MCF 10A (cell line): ENCODE results near the gene AAR2. TPM values are rescaled to one million over a fixed set of nuclear protein-coding genes. Genes with fewer than 3 reads are reported as not detected.

ENCODE experiments used
- BruUV-seq: library from RNA; stranded (reverse); fragments of 400-500 nt; replicated peaks from 2 replicates; lab custom pipeline; 2021; lab: Mats Ljungman, UMichigan
- CTCF ChIA-PET: fragments of 300-600 bp; sonication (Branson Sonifier 250); formaldehyde crosslinking; extraction: SDS; loops from one replicate; lab custom pipeline; 2021; ENCODE audit warnings: antibody characterized with exemption, inconsistent platforms; lab: Yijun Ruan, JAX
- POLR2A ChIA-PET: fragments of 300-600, 350-650 bp; sonication (Branson Sonifier 250); formaldehyde crosslinking; extraction: SDS; loops from one replicate; lab custom pipeline; 2020; ENCODE audit warnings: antibody characterized with exemption, inconsistent platforms; lab: Yijun Ruan, JAX
- DNase-seq: peaks from one replicate; pipeline ENCODE4 v3.0.0-alpha.2; 2018; ENCODE audit not compliant: unreplicated experiment
- H3K27ac Mint-ChIP-seq: one replicate; pipeline ENCODE4 v1.8.0; 2022; ENCODE audit warnings: mild to moderate bottlenecking, low read depth, mixed read lengths; ENCODE audit not compliant: unreplicated experiment
- H3K27me3 Mint-ChIP-seq: one replicate; pipeline ENCODE4 v1.8.0; 2022; ENCODE audit warnings: mixed read lengths; ENCODE audit not compliant: insufficient read depth, unreplicated experiment
- H3K36me3 Mint-ChIP-seq: one replicate; pipeline ENCODE4 v1.8.0; 2022; ENCODE audit warnings: mild to moderate bottlenecking, moderate library complexity, mixed read lengths; ENCODE audit not compliant: insufficient read depth, unreplicated experiment
- H3K4me1 Mint-ChIP-seq: one replicate; pipeline ENCODE4 v1.8.0; 2022; ENCODE audit warnings: mixed read lengths; ENCODE audit not compliant: insufficient read depth, unreplicated experiment
- H3K4me3 Mint-ChIP-seq: one replicate; pipeline ENCODE4 v1.8.0; 2022; ENCODE audit warnings: mild to moderate bottlenecking, moderate library complexity, mixed read lengths; ENCODE audit not compliant: unreplicated experiment
- H3K9me3 Mint-ChIP-seq: one replicate; pipeline ENCODE4 v1.8.0; 2022; ENCODE audit warnings: mixed read lengths; ENCODE audit not compliant: unreplicated experiment
- intact Hi-C: fragments of 100-400 bp; cut with micrococcal nuclease; formaldehyde crosslinking; loops from 2 replicates; pipeline ENCODE4 v1.14.1; 2022
- total RNA-seq: library from RNA; stranded (reverse); gene quantifications from 2 replicates; pipeline ENCODE4 v1.2.3, GENCODE V29; 2022
- TF ChIP-seq, protein P1 (sequence below): fragments of 200-600 bp; IDR thresholded peaks from one replicate; pipeline ENCODE4 v1.8.0; 2022; ENCODE audit warnings: antibody characterized with exemption, mild to moderate bottlenecking; ENCODE audit not compliant: unreplicated experiment

The AAR2 gene
- total RNA-seq, 1 experiment from 2014 or later, result 21.0 TPM

DNA sequence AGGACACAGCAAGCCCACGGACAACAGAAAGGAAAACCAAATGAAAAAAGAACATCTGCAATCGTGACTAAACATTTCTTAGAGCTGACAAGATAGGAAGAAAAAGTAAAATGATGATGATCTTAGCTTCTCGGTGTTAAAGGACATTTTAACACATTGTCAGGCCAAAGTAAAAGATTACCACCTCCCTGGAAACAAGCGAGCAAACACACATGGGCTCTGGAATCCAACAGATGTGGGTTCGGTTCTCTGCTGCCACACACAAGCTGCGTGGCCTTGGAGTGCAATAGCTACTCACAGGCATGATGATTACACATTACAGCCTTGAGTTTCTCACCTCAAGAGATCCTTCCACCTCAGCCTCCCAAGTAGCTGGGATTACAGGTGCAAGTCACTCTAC is 7.5 kb upstream of the AAR2 start:
- Mint-ChIP-seq H3K4me1 (no peaks in the 10 kb centered on the region), H3K9me3 (no peaks in the 10 kb centered on the region), H3K27me3 (no peaks in the 10 kb centered on the region), H3K27ac (no peak overlapping the region), H3K36me3 (no peaks in the 10 kb centered on the region), H3K4me3 (no peak overlapping the region)
- intact Hi-C loops, result no loop called here
- TF ChIP-seq, protein P1, sequence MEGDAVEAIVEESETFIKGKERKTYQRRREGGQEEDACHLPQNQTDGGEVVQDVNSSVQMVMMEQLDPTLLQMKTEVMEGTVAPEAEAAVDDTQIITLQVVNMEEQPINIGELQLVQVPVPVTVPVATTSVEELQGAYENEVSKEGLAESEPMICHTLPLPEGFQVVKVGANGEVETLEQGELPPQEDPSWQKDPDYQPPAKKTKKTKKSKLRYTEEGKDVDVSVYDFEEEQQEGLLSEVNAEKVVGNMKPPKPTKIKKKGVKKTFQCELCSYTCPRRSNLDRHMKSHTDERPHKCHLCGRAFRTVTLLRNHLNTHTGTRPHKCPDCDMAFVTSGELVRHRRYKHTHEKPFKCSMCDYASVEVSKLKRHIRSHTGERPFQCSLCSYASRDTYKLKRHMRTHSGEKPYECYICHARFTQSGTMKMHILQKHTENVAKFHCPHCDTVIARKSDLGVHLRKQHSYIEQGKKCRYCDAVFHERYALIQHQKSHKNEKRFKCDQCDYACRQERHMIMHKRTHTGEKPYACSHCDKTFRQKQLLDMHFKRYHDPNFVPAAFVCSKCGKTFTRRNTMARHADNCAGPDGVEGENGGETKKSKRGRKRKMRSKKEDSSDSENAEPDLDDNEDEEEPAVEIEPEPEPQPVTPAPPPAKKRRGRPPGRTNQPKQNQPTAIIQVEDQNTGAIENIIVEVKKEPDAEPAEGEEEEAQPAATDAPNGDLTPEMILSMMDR, result no peak
- DNase-seq, result no peak
- no TSS peak for BruUV-seq
- ChIA-PET CTCF (interaction anchor here (0.6 to 1.9 kb wide), 6 partner anchors 18 to 628 kb away, joined by 3 to 6 read pairs (median 4); no protein-coding TSS in a partner anchor), POLR2A (interaction anchor here (1.2 kb wide), 1 partner anchor 12 kb away, joined by 3 read pairs; no protein-coding TSS in a partner anchor)

DNA sequence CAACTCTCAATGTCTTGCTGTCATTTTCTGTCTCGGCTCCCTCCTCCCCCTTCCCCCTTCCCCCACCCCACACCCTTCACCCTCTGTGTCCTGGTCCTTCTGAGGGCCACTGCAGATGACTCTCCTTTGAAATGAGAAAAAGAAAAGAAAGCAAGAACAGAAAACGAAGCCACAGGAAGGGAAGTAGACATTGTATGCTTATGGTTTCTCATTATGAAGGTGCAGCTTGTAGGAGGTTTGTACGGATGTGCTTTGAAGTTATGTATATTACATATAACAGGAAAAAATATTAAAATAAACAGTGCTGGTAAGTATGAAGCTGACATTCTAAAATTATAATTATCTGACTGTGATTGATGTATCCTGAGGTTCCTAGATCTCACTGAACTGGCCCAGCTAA is 6.3 kb upstream of the AAR2 start:
- BruUV-seq, result no TSS peak
- intact Hi-C loops, result no loop called here
- no peak for DNase-seq
- POLR2A ChIA-PET, result no interaction called here
- Mint-ChIP-seq H3K9me3 (no peaks in the 10 kb centered on the region), H3K27ac (no peak overlapping the region), H3K4me3 (no peak overlapping the region), H3K27me3 (no peaks in the 10 kb centered on the region), H3K36me3 (no peaks in the 10 kb centered on the region), H3K4me1 (no peaks in the 10 kb centered on the region)
- CTCF ChIA-PET, result interaction anchor here (0.6 to 1.0 kb wide), 2 partner anchors 17 to 191 kb away, joined by 3 to 4 read pairs; no protein-coding TSS in a partner anchor
- TF ChIP-seq, protein P1, result no peak

DNA sequence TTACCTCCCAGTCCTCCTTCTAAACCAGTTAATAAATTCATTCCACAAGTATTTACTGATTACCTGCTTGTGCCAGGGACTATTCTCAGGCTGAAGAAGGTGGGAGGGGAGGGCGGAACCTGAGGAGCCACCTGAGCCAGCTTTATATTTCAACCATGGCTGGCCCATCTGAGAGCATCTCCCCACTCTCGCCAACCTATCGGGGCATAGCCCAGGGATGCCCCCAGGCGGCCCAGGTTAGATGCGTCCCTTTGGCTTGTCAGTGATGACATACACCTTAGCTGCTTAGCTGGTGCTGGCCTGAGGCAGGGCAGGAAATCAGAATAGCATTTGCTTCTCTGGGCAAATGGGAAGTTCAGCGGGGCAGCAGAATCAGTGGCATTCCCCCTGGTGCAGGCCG is 4.9 kb upstream of the AAR2 start:
- POLR2A ChIA-PET, result no interaction called here

DNA sequence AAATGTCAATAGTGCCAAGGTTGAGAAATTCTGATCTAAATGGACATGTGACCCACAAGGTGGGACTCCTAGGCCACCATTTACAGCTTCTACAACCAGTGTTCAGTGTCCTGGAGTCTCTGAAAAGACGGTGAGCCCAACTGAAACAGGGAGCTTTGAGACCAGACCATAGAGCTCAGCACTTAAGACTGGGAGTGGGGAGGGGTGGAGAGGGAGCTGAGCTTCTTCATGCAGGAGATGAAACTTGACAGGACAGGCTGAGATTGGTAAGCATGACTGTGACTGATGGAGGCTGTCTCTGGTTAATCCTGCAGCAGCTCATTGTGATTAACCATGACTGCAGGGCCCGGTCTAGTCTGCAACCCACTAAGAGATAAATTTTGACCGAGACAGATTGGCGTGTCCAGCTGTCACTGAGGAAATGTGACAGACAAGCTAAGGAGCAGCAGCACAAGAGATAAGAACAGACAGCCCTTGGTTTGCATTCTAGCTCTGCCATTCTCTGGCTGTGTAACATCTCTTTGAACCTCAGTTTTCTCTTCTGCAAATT is 1.4 kb upstream of the AAR2 start:
- POLR2A ChIA-PET, result interaction anchor here (2.9 kb wide), 1 partner anchor 280 kb away, joined by 9 read pairs; the partner anchor contains the start of gene SCAND1
- TF ChIP-seq, protein P1, result no peak
- BruUV-seq, result no TSS peak
- peaks cover 15% of the 10 kb centered on the region for H3K4me1 Mint-ChIP-seq
- DNase-seq, result no peak
- H3K36me3 Mint-ChIP-seq, result peaks cover 14% of the 10 kb centered on the region
- no peaks in the 10 kb centered on the region for H3K27me3 Mint-ChIP-seq
- CTCF ChIA-PET, result interaction anchor here (0.6 to 4.3 kb wide), 6 partner anchors 9 to 496 kb away, joined by 3 to 31 read pairs (median 4); no protein-coding TSS in a partner anchor
- intact Hi-C loops, result no loop called here
- H3K27ac Mint-ChIP-seq, result no peak overlapping the region
- H3K4me3 Mint-ChIP-seq, result no peak overlapping the region
- H3K9me3 Mint-ChIP-seq, result no peaks in the 10 kb centered on the region

More for the DNA sequence above, 4.9 kb upstream of the AAR2 start:
- H3K27ac Mint-ChIP-seq, result no peak overlapping the region
- H3K4me3 Mint-ChIP-seq, result no peak overlapping the region
- no peaks in the 10 kb centered on the region for H3K4me1 Mint-ChIP-seq
- no TSS peak for BruUV-seq
- TF ChIP-seq, protein P1, result no peak
- intact Hi-C loops, result no loop called here
- DNase-seq, result no peak
- no peaks in the 10 kb centered on the region for H3K9me3 Mint-ChIP-seq
- no peaks in the 10 kb centered on the region for H3K27me3 Mint-ChIP-seq
- CTCF ChIA-PET, result interaction anchor here (0.6 to 0.7 kb wide), 2 partner anchors 160 to 162 kb away, joined by 4 read pairs; no protein-coding TSS in a partner anchor
- H3K36me3 Mint-ChIP-seq, result peaks cover 2% of the 10 kb centered on the region
